Upper lobe of left lung (tissue), 6 donors: ENCODE data around the gene RALGAPB. TPM values are rescaled to one million over a fixed set of nuclear protein-coding genes. Genes with fewer than 3 reads are reported as not detected.

ENCODE experiments used
- ATAC-seq, 2 donors: fragments of 200-7000 bp; cut with Tn5 transposase; one replicate each; pipeline ENCODE4 v1.9.1; 2022; ENCODE audit warnings: mild to moderate bottlenecking in 2 of 2, moderate library complexity in 2 of 2; ENCODE audit not compliant: low FRiP score in 2 of 2
- DNase-seq, 2 donors: peaks; one replicate each; pipeline ENCODE4 v3.0.0-alpha.2; 2019 to 2020
- H3K27ac ChIP-seq, 4 donors: fragments of 200-600 bp; sonication (generic); one replicate each; pipeline ENCODE4 v1.5.1; 2016 to 2019
- H3K27me3 ChIP-seq, 4 donors: fragments of 200-600 bp; sonication (generic); one replicate each; pipeline ENCODE4 v1.5.1; 2017 to 2019
- H3K36me3 ChIP-seq, 4 donors: fragments of 200-600 bp; sonication (generic); one replicate each; pipeline ENCODE4 v1.5.1; 2016 to 2019
- H3K4me1 ChIP-seq, 4 donors: fragments of 200-600 bp; sonication (generic); one replicate each; pipeline ENCODE4 v1.5.1; 2018 to 2019
- H3K4me3 ChIP-seq, 4 donors: fragments of 200-600 bp; sonication (generic); one replicate each; pipeline ENCODE4 v1.5.1; 2017 to 2019; ENCODE audit warnings: mild to moderate bottlenecking in 2 of 4, moderate library complexity in 1 of 4
- H3K9me3 ChIP-seq, 4 donors: fragments of 200-600 bp; sonication (generic); one replicate each; pipeline ENCODE4 v1.5.1; 2018 to 2019
- EP300 ChIP-seq, 4 donors: sonication (generic); formaldehyde crosslinking; IDR thresholded peaks; one replicate each; pipeline ENCODE4 v1.5.1; 2017; ENCODE audit warnings: antibody characterized with exemption in 4 of 4, control low read depth in 2 of 4
- POLR2A ChIP-seq, 4 donors: fragments of 450-650 bp; IDR thresholded peaks; one replicate each; pipeline ENCODE4 v1.5.1; 2016 to 2017; ENCODE audit warnings: antibody characterized with exemption in 4 of 4, mild to moderate bottlenecking in 2 of 4
- POLR2AphosphoS5 ChIP-seq, 2 donors: sonication (generic); formaldehyde crosslinking; IDR thresholded peaks; one replicate each; pipeline ENCODE4 v1.5.1; 2017; ENCODE audit warnings: antibody characterized with exemption in 2 of 2
- whole genome bisulfite sequencing, 2 donors: methylation state at CpG; one replicate each; pipeline ENCODE4 v1.1.5; 2017 to 2018; 5-methylcytosine and 5-hydroxymethylcytosine counted together
- total RNA-seq, 6 donors: library from RNA; depleted of rRNA in 4 of 6; stranded (reverse); fragments of >200 nt in 4 of 6; gene quantifications; one replicate each; pipeline versions ENCODE4 v1.1.0 to v1.2.1, GENCODE V29; 2016 to 2021
- TF ChIP-seq, protein P1 (sequence below), 6 experiments: fragments of 450-650 bp in 4 of 6; fragments of 200-600 bp in 2 of 6; sonication (generic) in 2 of 6; IDR thresholded peaks; one replicate each; pipeline ENCODE4 v1.5.1; 2016 to 2019; ENCODE audit warnings: antibody characterized with exemption in 6 of 6
- donor health status: DM: no; HTN: no; CAD: no; lungs with moderate emphysema.
- donor health status: DM: no; HTN: yes; CAD: no; lungs with severe emphysema.

The RALGAPB gene
- total RNA-seq, 6 donors from 2014 or later = 27.0 to 76.5 (median 32.1) TPM

DNA sequence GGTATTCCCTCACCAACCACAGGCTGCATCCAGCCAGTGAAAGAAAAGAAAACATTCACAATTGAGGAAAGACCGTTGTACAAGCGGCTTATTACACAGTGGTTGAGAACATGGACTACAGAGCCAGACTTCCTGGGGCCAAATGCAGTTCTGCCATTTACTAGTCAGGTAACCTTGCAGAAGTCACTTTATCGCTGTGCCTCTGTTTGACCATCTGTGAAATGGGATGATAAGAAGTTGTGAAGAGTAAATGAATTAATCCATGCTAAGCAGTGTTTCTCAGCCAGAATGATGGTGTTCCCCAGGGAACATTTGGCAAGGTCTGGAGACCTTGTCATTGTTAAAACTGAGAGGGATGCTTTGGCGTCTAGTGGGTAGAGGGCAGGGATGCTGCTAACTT lies 143.8 kb downstream of the RALGAPB start:
- Histone ChIP-seq H3K27ac (no peak overlapping the region), H3K27me3 (no peaks in the 10 kb centered on the region), H3K9me3 (no peaks in the 10 kb centered on the region), H3K4me1 (peaks cover 0 to 3% (median 0%) of the 10 kb centered on the region in 4 donors), H3K4me3 (no peak overlapping the region), H3K36me3 (no peaks in the 10 kb centered on the region)
- DNase-seq = no peak
- no peak for TF ChIP-seq POLR2AphosphoS5 (IDR thresholded peaks at IDR 0.05)
- no peak for TF ChIP-seq POLR2A (IDR thresholded peaks at IDR 0.05)
- no peak for TF ChIP-seq EP300 (IDR thresholded peaks at IDR 0.05)
- TF ChIP-seq, protein P1, sequence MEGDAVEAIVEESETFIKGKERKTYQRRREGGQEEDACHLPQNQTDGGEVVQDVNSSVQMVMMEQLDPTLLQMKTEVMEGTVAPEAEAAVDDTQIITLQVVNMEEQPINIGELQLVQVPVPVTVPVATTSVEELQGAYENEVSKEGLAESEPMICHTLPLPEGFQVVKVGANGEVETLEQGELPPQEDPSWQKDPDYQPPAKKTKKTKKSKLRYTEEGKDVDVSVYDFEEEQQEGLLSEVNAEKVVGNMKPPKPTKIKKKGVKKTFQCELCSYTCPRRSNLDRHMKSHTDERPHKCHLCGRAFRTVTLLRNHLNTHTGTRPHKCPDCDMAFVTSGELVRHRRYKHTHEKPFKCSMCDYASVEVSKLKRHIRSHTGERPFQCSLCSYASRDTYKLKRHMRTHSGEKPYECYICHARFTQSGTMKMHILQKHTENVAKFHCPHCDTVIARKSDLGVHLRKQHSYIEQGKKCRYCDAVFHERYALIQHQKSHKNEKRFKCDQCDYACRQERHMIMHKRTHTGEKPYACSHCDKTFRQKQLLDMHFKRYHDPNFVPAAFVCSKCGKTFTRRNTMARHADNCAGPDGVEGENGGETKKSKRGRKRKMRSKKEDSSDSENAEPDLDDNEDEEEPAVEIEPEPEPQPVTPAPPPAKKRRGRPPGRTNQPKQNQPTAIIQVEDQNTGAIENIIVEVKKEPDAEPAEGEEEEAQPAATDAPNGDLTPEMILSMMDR (IDR thresholded peaks at IDR 0.05) = no peak
- WGBS, 2 donors = 88 to 89% methylated on average over 4 of the region's 4 CpGs
- no peak for ATAC-seq

DNA sequence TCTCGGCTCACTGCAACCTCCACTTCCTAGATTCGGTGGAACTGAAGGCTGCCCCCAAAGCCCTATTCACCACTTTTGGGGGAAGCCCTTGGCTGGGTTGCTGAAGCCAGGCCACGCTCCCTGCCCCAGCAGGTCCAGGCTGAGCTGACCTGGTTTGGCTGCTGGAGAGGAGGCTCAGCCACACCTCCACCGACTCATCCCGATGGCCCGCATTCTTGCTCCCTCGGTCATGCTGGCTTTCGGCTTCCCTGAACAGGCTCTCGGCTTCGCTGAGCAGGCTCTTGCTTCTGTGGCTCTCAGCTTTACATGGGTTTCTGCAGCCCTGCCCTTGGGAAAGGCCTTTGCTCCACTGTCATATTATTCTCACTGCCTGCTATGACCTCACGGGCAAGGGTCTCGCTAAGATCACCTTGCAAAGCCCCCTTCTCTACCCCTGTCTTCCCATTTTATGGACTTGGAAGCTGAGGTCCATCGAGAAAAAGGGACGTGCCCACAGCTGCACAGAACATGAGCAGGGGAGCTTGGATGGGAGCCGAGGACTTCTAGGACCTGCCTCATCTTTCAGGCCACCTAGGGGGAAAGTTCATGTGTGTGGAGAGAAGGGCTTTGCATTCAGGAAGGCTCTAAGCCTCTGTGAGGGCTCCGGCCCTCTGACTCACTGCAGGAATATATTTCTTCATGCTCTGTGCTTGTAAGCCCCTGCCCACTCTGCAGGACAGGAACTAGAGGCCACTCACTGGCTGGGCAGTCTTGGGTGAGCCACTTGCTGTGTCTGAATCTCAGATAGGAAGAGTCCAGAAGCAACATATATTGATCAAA lies 144.6 kb downstream of the RALGAPB start:
- peaks cover 0 to 3% (median 0%) of the 10 kb centered on the region in 4 donors for H3K4me1 ChIP-seq
- no peak for ATAC-seq
- H3K9me3 ChIP-seq = no peaks in the 10 kb centered on the region
- no peak for TF ChIP-seq EP300 (IDR thresholded peaks at IDR 0.05)
- no peak for TF ChIP-seq POLR2AphosphoS5 (IDR thresholded peaks at IDR 0.05)
- TF ChIP-seq, protein P1 (IDR thresholded peaks at IDR 0.05) = no peak
- no peak for TF ChIP-seq POLR2A (IDR thresholded peaks at IDR 0.05)
- 72 to 75% methylated on average over 13 to 16 of the region's 16 CpGs for WGBS, 2 donors
- no peaks in the 10 kb centered on the region for H3K36me3 ChIP-seq
- H3K27me3 ChIP-seq = no peaks in the 10 kb centered on the region
- no peak overlapping the region for H3K27ac ChIP-seq
- no peak overlapping the region for H3K4me3 ChIP-seq
- no peak for DNase-seq

DNA sequence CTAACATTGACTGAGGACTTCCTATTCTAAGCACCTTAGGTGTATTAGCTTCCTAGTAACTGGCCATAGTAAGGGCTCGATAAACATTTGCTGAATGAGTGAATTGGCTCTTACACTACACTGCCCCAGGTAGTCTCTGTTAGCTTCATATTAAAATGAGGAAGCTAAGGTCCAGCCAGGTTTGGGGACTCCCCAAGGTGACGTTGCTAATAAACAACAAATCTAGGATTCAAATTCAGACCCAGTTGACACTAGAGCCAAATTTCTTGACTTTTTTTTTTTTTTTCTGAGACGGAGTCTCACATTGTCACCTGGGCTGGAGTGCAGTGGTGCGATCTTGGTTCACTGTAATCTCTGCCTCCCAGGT lies 145.2 kb downstream of the RALGAPB start:
- ATAC-seq (no peak), DNase-seq (no peak)
- Histone ChIP-seq H3K27ac (no peak overlapping the region), H3K4me3 (no peak overlapping the region), H3K9me3 (no peaks in the 10 kb centered on the region), H3K4me1 (peaks cover 0 to 3% (median 0%) of the 10 kb centered on the region in 4 donors), H3K36me3 (no peaks in the 10 kb centered on the region), H3K27me3 (no peaks in the 10 kb centered on the region)
- TF ChIP-seq POLR2A (IDR thresholded peaks at IDR 0.05) = no peak
- TF ChIP-seq, protein P1 (IDR thresholded peaks at IDR 0.05) = no peak
- no peak for TF ChIP-seq EP300 (IDR thresholded peaks at IDR 0.05)
- TF ChIP-seq POLR2AphosphoS5 (IDR thresholded peaks at IDR 0.05) = no peak
- 85 to 91% methylated on average over 4 of the region's 4 CpGs for WGBS, 2 donors

DNA sequence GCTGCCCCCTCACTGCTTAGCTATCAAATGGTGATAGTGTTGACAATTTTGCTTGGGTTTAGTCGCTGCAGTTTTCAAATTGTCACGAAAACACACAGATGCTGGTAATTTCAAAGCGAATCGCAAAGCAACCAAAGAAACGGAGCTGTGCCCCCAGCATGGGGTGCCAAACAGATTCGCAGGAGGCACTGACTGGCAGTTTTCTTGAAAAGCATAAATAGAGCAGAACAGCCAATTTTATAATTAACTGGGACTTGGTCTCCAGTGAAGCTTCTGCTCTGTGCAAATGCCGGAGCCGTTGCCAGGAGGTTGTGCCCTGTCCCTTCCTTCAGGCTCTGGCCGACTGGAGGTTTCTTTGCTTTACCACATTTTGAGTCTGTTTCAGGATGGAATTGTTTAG lies 147.8 kb downstream of the RALGAPB start:
- Histone ChIP-seq H3K4me3 (no peak overlapping the region), H3K27me3 (no peaks in the 10 kb centered on the region), H3K4me1 (no peaks in the 10 kb centered on the region), H3K9me3 (no peaks in the 10 kb centered on the region), H3K27ac (no peak overlapping the region), H3K36me3 (no peaks in the 10 kb centered on the region)
- TF ChIP-seq POLR2A (IDR thresholded peaks at IDR 0.05) (no peak), POLR2AphosphoS5 (IDR thresholded peaks at IDR 0.05) (no peak)
- TF ChIP-seq, protein P1 (IDR thresholded peaks at IDR 0.05) = no peak
- WGBS, 2 donors = 49 to 64% methylated on average over 9 of the region's 9 CpGs
- DNase-seq (no peak), ATAC-seq (no peak)

DNA sequence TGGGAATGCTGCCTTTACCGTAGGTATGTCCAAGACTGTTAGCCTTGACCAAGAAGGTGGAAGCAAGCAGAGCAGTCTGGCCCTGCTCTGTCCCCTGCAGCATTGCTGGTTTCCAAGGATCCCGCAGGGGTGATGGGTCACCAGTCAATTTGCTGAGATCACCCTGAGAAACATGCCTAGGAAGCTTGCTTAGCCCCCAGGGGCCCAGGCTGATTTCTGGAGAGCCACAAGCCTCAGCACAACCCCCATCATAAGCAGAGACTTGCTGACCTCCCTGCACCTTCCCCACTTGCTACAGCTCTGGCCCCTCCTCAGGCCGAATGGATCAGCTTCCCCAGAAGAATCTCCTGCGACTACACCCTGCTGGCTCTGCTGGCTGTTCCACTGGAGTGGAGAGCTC lies 150.4 kb downstream of the RALGAPB start:
- 71 to 77% methylated on average over 4 of the region's 4 CpGs for WGBS, 2 donors
- H3K4me1 ChIP-seq = no peaks in the 10 kb centered on the region
- H3K9me3 ChIP-seq = no peaks in the 10 kb centered on the region
- no peak overlapping the region for H3K4me3 ChIP-seq
- ATAC-seq (no peak), DNase-seq (no peak)
- TF ChIP-seq POLR2AphosphoS5 (IDR thresholded peaks at IDR 0.05) = no peak
- no peak for TF ChIP-seq EP300 (IDR thresholded peaks at IDR 0.05)
- TF ChIP-seq POLR2A (IDR thresholded peaks at IDR 0.05) = no peak
- TF ChIP-seq, protein P1 (IDR thresholded peaks at IDR 0.05) = no peak
- no peaks in the 10 kb centered on the region for H3K27me3 ChIP-seq
- H3K36me3 ChIP-seq = no peaks in the 10 kb centered on the region
- no peak overlapping the region for H3K27ac ChIP-seq
